ENCODE measurements around the gene TCF4. TPM values are rescaled to one million over a fixed set of nuclear protein-coding genes. Genes with fewer than 3 reads are reported as not detected.

TCF4 gene
- total RNA-seq, 1 experiment from 2014 or later = 0.42 TPM

- peaks cover 7 to 16% of the 10 kb centered on the region in 2 experiments; a peak in 2 of 4 replicates for H3K9me3 ChIP-seq (ENCODE audit: control insufficient read depth in 1 of 2, insufficient read depth in 1 of 2, low read depth in 1 of 2, low read length in 2 of 2)
- no peaks in the 10 kb centered on the region for H3K9me2 ChIP-seq (ENCODE audit: insufficient read depth)
- H3K79me2 ChIP-seq (ENCODE audit: insufficient read depth, low read length) = no peaks in the 10 kb centered on the region
- ChIA-PET RAD21 (ENCODE audit: low non-redundant PET in 1 of 2, low total read pairs in 2 of 2, uncharacterized antibody in 2 of 2, unreplicated experiment in 2 of 2) (no interaction called here), POLR2A (no interaction called here), CTCF (no interaction called here)
- no peaks in the 10 kb centered on the region for H4K20me1 ChIP-seq (ENCODE audit: insufficient read depth)
- H3K9ac ChIP-seq (ENCODE audit: low read length) = no peak overlapping the region
- no peaks in the 10 kb centered on the region for H3K4me1 ChIP-seq (ENCODE audit: control insufficient read depth in 1 of 2, insufficient read depth in 2 of 2, low read length in 2 of 2)
- no peak for TF ChIP-seq EGR1 (IDR thresholded peaks at IDR 0.05; ENCODE audit: low read depth)
- TF ChIP-seq ELF1 (IDR thresholded peaks at IDR 0.05; ENCODE audit: borderline replicate concordance, low read depth) = no peak
- TF ChIP-seq SRF (IDR thresholded peaks at IDR 0.05; ENCODE audit: low read depth) = no peak
- TF ChIP-seq SIN3A (IDR thresholded peaks at IDR 0.05; ENCODE audit: low read depth) = no peak
- TF ChIP-seq, protein P1, sequence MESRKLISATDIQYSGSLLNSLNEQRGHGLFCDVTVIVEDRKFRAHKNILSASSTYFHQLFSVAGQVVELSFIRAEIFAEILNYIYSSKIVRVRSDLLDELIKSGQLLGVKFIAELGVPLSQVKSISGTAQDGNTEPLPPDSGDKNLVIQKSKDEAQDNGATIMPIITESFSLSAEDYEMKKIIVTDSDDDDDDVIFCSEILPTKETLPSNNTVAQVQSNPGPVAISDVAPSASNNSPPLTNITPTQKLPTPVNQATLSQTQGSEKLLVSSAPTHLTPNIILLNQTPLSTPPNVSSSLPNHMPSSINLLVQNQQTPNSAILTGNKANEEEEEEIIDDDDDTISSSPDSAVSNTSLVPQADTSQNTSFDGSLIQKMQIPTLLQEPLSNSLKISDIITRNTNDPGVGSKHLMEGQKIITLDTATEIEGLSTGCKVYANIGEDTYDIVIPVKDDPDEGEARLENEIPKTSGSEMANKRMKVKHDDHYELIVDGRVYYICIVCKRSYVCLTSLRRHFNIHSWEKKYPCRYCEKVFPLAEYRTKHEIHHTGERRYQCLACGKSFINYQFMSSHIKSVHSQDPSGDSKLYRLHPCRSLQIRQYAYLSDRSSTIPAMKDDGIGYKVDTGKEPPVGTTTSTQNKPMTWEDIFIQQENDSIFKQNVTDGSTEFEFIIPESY (IDR thresholded peaks at IDR 0.05; ENCODE audit: extremely low read depth, insufficient replicate concordance, low read length) = no peak
- intact Hi-C loops (cut with micrococcal nuclease) = no loop called here
- H3K27me3 ChIP-seq (ENCODE audit: insufficient read depth, low read length) = no peaks in the 10 kb centered on the region
- H2AFZ ChIP-seq (ENCODE audit: low read depth, low read length, poor library complexity, severe bottlenecking) = no peak overlapping the region
- no peak overlapping the region for H3K4me2 ChIP-seq (ENCODE audit: low read length)
- no peak for DNase-seq (ENCODE audit: low read depth, low spot score)
- H3K27ac ChIP-seq (ENCODE audit: low read depth, low read length) = no peak overlapping the region
- no peak for ATAC-seq
- no TSS peak for BruUV-seq (replicated peaks)
- H3K4me3 ChIP-seq (replicated peaks in 1 of 2; ENCODE audit: low read depth in 1 of 2, low read length in 2 of 2) = no peak overlapping the region
- no peaks in the 10 kb centered on the region for H3K36me3 ChIP-seq (ENCODE audit: control insufficient read depth in 1 of 2, insufficient read depth in 2 of 2, low read length in 2 of 2)
Measured at GRCh38 chr18:55585920-55586561, 2.0 kb downstream of the TCF4 start.

DNA sequence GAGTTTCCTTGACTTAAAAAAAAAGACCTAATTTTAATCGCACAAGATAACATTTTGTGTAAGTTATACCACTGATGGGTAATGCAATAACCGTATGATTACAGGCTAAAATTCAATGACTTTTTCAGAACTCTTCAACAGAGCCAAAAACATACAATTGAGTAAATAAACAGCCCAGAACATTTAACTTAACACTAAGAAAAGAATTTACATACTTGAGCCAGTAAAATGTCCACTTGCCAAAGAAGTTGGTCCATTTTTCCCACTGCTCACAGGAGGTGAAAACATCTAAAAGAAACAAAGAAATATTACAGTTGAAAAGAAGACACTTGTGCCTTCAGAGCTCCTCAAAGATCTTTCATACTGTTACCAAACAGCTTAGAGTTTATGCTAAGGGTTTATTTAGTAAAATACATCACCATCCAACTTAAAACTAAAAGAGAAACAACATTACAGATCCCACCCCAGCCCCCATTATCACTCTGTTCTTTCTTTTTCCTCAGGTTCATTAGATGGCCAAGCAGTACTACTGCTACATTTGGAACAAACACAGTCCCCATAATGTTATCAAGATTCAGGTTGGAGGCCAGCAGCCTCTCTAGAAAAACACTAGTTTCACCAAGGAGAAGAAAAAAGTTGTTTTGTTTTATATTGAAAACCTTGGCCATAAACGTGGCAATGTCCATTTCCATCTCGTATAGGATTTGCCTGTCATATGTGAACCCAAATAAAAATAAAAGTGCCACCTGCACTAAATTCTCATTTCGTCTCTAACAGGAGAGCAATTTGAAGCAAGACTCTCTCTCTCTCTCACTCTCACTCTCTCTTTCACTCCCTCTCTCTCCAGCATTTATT lies 2.7 kb downstream of the TCF4 start:
- no peak for DNase-seq (ENCODE audit: low read depth, low spot score)
- no peaks in the 10 kb centered on the region for H3K79me2 ChIP-seq (ENCODE audit: insufficient read depth, low read length)
- no TSS peak for BruUV-seq (replicated peaks)
- no peaks in the 10 kb centered on the region for H3K4me1 ChIP-seq (ENCODE audit: control insufficient read depth in 1 of 2, insufficient read depth in 2 of 2, low read length in 2 of 2)
- no peaks in the 10 kb centered on the region for H3K36me3 ChIP-seq (ENCODE audit: control insufficient read depth in 1 of 2, insufficient read depth in 2 of 2, low read length in 2 of 2)
- no peak for ATAC-seq
- RAD21 ChIA-PET (ENCODE audit: low non-redundant PET in 1 of 2, low total read pairs in 2 of 2, uncharacterized antibody in 2 of 2, unreplicated experiment in 2 of 2) = no interaction called here
- H3K4me2 ChIP-seq (ENCODE audit: low read length) = no peak overlapping the region
- no peak overlapping the region for H3K9ac ChIP-seq (ENCODE audit: low read length)
- intact Hi-C loops (cut with micrococcal nuclease) = no loop called here
- no peaks in the 10 kb centered on the region for H4K20me1 ChIP-seq (ENCODE audit: insufficient read depth)
- no peak overlapping the region for H3K4me3 ChIP-seq (replicated peaks in 1 of 2; ENCODE audit: low read depth in 1 of 2, low read length in 2 of 2)
- CTCF ChIA-PET = no interaction called here
- H3K27ac ChIP-seq (ENCODE audit: low read depth, low read length) = no peak overlapping the region
- H3K9me2 ChIP-seq (ENCODE audit: insufficient read depth) = no peaks in the 10 kb centered on the region
- H3K9me3 ChIP-seq (ENCODE audit: control insufficient read depth in 1 of 2, insufficient read depth in 1 of 2, low read depth in 1 of 2, low read length in 2 of 2) = peaks cover 7 to 13% of the 10 kb centered on the region in 2 experiments; a peak in 2 of 4 replicates
- no peak for TF ChIP-seq JUND (IDR thresholded peaks at IDR 0.05)
- TF ChIP-seq EGR1 (IDR thresholded peaks at IDR 0.05; ENCODE audit: low read depth) = no peak
- TF ChIP-seq, protein P2, sequence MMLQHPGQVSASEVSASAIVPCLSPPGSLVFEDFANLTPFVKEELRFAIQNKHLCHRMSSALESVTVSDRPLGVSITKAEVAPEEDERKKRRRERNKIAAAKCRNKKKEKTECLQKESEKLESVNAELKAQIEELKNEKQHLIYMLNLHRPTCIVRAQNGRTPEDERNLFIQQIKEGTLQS (IDR thresholded peaks at IDR 0.05) = no peak
- no peak for TF ChIP-seq YY1 (IDR thresholded peaks at IDR 0.05; ENCODE audit: extremely low read depth, insufficient replicate concordance, low read depth, low read length)
- TF ChIP-seq EZH2phosphoT487 (IDR thresholded peaks at IDR 0.05; ENCODE audit: borderline replicate concordance) = no peak
- TF ChIP-seq TCF7L2 (IDR thresholded peaks at IDR 0.05; ENCODE audit: borderline replicate concordance, extremely low read depth, insufficient read depth, insufficient read length) = no peak
- TF ChIP-seq POLR2A (IDR thresholded peaks at IDR 0.05; ENCODE audit: borderline replicate concordance, extremely low read depth, insufficient read depth, insufficient read length) = no peak
- POLR2A ChIA-PET = no interaction called here
- no peak overlapping the region for H2AFZ ChIP-seq (ENCODE audit: low read depth, low read length, poor library complexity, severe bottlenecking)
- H3K27me3 ChIP-seq (ENCODE audit: insufficient read depth, low read length) = no peaks in the 10 kb centered on the region
